D721Med (cell line): Measurements from ENCODE around the gene ABCA7.

ENCODE experiments used
- DNase-seq: peaks from one replicate; pipeline ENCODE4 v3.0.0; 2011; ENCODE audit warnings: low spot score; ENCODE audit not compliant: insufficient read length
- FAIRE-seq: peaks from 2 replicates; lab custom pipeline; 2011; peaks lifted over from hg19 to GRCh38; lab: Jason Lieb, UNC
- TF ChIP-seq, protein P1 (sequence below): IDR thresholded peaks from 2 replicates; pipeline ENCODE4 v1.5.1; 2012; ENCODE audit warnings: mild to moderate bottlenecking, control low read depth; ENCODE audit not compliant: insufficient read depth; ENCODE audit errors: missing control alignments

ABCA7 gene

DNA sequence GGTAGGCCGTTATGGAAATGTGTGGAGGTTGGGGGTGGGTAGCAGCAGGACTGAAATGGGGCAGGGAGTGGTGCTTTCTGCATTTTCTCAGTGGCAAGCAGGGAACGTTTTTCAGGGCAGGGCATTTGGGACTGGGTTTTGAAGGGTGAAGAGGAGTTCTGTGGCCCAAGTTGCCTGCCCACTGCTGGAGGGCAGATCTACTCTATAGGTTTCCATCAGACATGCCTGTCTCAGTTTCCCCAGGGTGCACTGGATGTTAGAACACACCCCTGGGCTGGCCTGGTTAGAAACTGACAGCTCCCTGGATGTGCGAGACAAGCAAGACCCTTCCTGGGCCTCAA lies 40.6 kb upstream of the ABCA7 start:
- TF ChIP-seq, protein P1, sequence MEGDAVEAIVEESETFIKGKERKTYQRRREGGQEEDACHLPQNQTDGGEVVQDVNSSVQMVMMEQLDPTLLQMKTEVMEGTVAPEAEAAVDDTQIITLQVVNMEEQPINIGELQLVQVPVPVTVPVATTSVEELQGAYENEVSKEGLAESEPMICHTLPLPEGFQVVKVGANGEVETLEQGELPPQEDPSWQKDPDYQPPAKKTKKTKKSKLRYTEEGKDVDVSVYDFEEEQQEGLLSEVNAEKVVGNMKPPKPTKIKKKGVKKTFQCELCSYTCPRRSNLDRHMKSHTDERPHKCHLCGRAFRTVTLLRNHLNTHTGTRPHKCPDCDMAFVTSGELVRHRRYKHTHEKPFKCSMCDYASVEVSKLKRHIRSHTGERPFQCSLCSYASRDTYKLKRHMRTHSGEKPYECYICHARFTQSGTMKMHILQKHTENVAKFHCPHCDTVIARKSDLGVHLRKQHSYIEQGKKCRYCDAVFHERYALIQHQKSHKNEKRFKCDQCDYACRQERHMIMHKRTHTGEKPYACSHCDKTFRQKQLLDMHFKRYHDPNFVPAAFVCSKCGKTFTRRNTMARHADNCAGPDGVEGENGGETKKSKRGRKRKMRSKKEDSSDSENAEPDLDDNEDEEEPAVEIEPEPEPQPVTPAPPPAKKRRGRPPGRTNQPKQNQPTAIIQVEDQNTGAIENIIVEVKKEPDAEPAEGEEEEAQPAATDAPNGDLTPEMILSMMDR: no peak
- FAIRE-seq: no peak

DNA sequence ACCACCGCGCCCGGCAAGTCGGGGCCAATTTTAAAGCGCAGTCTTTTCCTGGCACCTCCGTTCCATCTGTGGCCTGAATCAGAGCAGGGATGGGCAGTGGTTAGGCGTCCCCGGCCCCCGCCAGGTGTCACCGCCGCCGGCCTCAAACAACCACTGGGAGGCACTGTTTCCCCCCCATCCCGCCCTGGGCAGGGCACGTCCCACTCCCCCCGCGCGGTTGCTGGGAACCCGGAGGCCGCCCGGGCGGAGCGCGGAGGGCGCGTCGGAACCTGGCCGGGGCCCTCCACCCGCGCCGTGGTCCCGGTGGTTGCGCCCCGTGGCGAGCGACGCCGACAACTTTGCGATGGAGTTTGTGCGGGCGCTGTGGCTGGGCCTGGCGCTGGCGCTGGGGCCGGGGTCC lies 39.8 kb upstream of the ABCA7 start, which contains the start of gene GRIN3B:
Gene GRIN3B (plus strand): TSS at position 325 of the 400 bp plus-strand sequence. CDS start 19 bp downstream, at position 344.
- FAIRE-seq (no peak), DNase-seq (peak; percentile 94)
- TF ChIP-seq, protein P1: peak; percentile 50

More for the DNA sequence above, 40.6 kb upstream of the ABCA7 start:
- no peak for DNase-seq

DNA sequence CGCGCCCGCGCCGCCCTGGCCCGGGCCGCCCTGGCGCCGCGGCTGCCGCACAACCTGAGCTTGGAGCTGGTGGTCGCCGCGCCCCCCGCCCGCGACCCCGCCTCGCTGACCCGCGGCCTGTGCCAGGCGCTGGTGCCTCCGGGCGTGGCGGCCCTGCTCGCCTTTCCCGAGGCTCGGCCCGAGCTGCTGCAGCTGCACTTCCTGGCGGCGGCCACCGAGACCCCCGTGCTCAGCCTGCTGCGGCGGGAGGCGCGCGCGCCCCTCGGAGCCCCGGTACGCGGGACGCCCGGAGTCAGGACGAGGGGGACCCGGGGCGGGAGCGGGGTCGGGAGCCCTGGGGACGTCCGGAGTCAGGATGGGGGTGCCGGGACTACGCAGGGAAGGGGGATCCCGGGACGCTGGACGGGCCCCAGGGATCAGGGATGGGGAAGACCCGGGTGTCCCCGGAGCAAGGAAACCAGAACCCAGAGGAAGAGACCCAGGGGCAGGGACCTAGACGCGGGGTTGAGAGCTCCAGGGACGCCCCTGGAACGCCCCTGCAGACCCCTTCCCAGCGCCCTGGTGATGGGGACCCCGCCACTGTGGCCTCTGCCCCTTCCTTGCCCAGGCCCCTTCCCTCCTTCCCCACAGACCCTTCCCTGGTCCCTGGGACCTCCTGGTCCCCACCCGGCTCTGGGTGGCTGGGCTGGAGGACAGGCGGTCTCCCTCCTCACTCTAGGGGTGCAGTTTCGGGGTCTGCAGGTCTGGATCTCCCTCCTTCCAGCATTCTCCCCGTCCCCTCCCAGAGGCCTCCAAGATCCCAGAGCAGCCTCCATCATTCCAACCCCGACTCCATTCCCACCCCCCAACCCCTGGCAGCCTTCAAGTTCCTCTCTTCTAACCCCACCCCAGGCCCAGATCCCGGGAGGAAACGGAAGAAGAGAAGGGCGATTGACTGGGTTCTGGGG lies 39.0 kb upstream of the ABCA7 start:
- FAIRE-seq (no peak), DNase-seq (peak; percentile 60)
- TF ChIP-seq, protein P1: no peak

DNA sequence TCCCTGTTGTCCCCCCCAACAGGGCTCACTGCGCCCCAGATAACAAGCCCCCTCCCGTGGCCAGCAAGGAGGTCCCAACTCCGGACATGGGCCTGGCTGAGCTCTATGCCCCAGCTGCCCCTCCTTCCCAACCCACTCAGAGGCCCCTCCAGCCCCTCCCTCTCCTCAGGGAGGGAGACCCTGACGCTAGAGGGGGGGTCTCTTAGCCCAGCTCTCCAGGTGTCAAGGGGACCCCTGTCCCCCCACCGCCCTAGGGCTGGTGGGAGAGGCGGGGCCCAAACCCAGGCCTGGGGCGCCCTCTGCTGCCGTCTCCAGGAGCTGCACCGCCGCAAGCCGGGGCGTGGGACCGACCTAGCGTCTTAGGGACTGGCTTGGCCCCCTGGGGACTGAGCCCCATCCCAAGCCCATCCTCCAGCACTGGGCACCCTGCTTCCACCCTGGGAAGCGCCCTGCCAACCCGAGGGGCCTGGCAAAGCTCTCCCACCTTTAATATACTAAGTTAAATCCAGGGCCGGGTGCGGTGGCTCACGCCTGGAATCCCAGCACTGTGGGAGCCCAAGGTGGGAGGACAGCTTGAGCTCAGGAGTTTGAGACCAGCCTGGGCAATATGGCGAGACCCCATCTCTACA lies 38.3 kb upstream of the ABCA7 start:
- TF ChIP-seq, protein P1: peak; percentile 74
- no peak for FAIRE-seq
- peak; percentile 81 for DNase-seq

DNA sequence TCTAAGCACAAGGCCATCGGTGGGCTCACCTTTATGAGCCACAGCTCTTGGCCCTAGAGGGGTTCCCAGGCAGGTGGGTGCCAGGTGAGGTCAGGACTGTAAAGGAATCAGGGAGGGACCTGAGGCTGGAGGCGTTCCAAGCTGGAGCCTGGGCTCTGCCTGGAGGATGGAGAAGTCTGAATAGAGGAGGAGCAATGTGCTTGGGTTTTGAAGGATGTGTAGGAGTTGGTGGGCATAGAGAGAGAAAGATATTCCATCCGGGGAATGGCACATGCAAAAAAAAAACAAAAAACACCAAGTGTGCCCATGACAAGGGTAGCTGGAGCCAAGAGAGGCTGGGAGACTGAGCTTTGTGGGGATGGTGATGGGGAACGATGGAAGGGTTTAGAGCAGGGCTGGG lies 37.3 kb upstream of the ABCA7 start:
- FAIRE-seq (no peak), DNase-seq (no peak)
- TF ChIP-seq, protein P1: no peak

DNA sequence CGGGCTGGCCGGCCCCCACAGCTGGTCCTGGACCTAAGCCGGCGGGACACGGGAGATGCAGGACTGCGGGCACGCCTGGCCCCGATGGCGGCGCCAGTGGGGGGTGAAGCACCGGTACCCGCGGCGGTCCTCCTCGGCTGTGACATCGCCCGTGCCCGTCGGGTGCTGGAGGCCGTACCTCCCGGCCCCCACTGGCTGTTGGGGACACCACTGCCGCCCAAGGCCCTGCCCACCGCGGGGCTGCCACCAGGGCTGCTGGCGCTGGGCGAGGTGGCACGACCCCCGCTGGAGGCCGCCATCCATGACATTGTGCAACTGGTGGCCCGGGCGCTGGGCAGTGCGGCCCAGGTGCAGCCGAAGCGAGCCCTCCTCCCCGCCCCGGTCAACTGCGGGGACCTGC lies 36.6 kb upstream of the ABCA7 start:
- TF ChIP-seq, protein P1: no peak
- DNase-seq: no peak
- FAIRE-seq: no peak
